Nephron (organoid): ENCODE results near the gene CDC42EP3.
A peak's percentile ranks its signal among the peaks of the same experiment; 100 is the strongest.

Experiments used
- H3K27ac Mint-ChIP-seq, 3 experiments: 2 replicates each; pipeline ENCODE4 v1.8.0; 2020; ENCODE audit warnings: mixed read lengths in 3 of 3, mild to moderate bottlenecking in 2 of 3, moderate library complexity in 1 of 3
- H3K27me3 Mint-ChIP-seq: 2 replicates; pipeline ENCODE4 v1.8.0; 2021; ENCODE audit warnings: low read depth, mild to moderate bottlenecking, moderate library complexity, mixed read lengths
- H3K36me3 Mint-ChIP-seq: 2 replicates; pipeline ENCODE4 v1.8.0; 2020; ENCODE audit warnings: low read depth, mixed read lengths
- H3K4me1 Mint-ChIP-seq: 2 replicates; pipeline ENCODE4 v1.8.0; 2020; ENCODE audit warnings: mixed read lengths
- H3K4me3 Mint-ChIP-seq, 3 experiments: 2 replicates each; pipeline ENCODE4 v1.8.0; 2020; ENCODE audit warnings: mild to moderate bottlenecking in 3 of 3, mixed read lengths in 3 of 3, moderate library complexity in 2 of 3
- H3K9me3 Mint-ChIP-seq: 2 replicates; pipeline ENCODE4 v1.8.0; 2020; ENCODE audit warnings: mixed read lengths
- CTCF ChIP-seq, 3 experiments: fragments of 200-600 bp; sonication (generic); IDR thresholded peaks; one replicate each; pipeline ENCODE4 v1.5.0; 2021; ENCODE audit warnings: antibody characterized with exemption in 3 of 3; ENCODE audit not compliant: unreplicated experiment in 3 of 3

The CDC42EP3 gene

DNA sequence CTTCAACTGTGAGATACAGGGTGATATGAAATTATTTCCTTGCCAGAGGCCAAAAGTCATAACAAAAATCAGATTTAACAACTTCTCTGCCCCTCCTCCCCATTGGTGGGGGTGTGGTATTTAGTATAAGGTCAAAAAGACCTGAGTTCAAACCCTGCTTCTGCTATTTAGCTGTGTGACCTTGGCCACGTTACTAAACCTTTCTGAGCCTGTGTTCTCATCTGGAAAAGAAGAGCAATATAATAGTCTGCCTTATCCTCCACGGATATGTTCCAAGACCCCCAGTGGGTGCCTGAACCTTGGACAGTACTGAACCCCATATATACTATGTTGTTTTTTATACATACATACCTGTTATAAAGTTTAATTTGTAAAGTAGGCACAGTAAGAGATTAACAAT, 3.7 kb downstream of the CDC42EP3 start:
- H3K27me3 Mint-ChIP-seq, result peaks cover 33% of the 10 kb centered on the region
- peaks cover 15% of the 10 kb centered on the region for H3K36me3 Mint-ChIP-seq
- peaks cover 46% of the 10 kb centered on the region for H3K4me1 Mint-ChIP-seq
- TF ChIP-seq CTCF (IDR thresholded peaks at IDR 0.05; ENCODE audit: unreplicated experiment in 3 of 3), result no peak
- no peak overlapping the region for H3K27ac Mint-ChIP-seq
- peak overlapping the region in 1 of 3 experiments; percentile 70 for H3K4me3 Mint-ChIP-seq
- H3K9me3 Mint-ChIP-seq, result no peaks in the 10 kb centered on the region

DNA sequence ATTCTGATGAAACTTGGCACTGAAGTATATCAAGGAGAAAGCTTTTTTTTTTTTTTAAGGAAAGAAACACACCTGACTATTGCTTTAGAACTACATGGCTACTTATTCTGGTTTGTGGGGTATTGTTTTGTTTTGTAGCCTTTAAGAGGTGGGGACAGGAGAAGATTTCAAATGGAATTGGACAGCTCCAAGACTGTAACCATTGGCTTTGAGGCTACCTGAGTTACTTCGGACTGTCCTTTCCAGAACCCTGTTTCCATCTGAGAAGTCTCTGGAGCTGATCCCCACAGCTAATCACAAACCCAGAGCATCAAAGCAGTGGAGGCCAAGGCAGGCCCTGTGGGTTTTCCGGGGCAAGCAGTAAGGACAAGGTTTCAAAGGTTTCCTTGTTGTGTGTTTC, 4.7 kb downstream of the CDC42EP3 start:
- Mint-ChIP-seq H3K4me3 (no peak overlapping the region), H3K27ac (no peak overlapping the region), H3K9me3 (no peaks in the 10 kb centered on the region), H3K4me1 (peaks cover 50% of the 10 kb centered on the region), H3K36me3 (peaks cover 19% of the 10 kb centered on the region), H3K27me3 (peaks cover 39% of the 10 kb centered on the region)
- TF ChIP-seq CTCF (IDR thresholded peaks at IDR 0.05; ENCODE audit: unreplicated experiment in 3 of 3), result no peak

DNA sequence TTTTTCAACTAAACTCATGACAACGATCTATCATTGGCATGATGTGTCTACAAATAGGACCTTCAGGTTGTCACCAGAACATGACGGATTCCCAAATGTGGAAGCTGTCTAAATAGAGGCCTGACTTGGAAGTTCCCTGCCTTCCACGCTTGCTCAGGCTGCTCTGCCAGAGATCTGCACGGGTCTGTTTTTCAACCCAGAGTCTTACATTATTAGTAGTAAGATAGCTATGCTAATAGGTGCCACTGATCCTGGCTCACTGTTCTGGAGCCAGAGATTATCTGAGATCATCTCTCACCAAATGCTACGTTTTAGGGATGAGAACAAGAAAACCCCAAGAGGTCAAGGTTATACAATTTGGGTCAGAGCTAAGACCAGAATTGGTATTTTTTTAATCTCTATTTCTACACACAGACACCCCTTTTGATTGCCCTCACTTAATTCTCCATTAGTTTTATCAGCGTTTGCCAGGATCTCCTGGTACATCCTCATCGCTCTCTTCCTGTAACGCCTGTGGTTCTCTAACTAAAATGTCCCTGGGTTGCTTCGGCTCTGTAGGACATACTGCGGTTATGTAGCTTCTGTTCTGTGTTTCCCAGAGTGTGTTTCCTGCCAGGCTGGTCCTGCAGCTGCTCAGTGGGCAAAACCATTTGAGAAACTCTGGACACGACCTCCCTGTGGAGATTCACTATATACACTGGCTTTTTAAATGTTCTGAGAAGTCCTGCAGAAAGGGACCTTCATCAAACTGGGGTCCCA, 5.7 kb downstream of the CDC42EP3 start:
- Mint-ChIP-seq H3K27me3 (peaks cover 35% of the 10 kb centered on the region), H3K4me1 (peaks cover 56% of the 10 kb centered on the region), H3K4me3 (peak overlapping the region in 1 of 3 experiments; percentile 13), H3K36me3 (peaks cover 24% of the 10 kb centered on the region), H3K27ac (peak overlapping the region in 1 of 3 experiments; percentile 24), H3K9me3 (no peaks in the 10 kb centered on the region)
- no peak for TF ChIP-seq CTCF (IDR thresholded peaks at IDR 0.05; ENCODE audit: unreplicated experiment in 3 of 3)

DNA sequence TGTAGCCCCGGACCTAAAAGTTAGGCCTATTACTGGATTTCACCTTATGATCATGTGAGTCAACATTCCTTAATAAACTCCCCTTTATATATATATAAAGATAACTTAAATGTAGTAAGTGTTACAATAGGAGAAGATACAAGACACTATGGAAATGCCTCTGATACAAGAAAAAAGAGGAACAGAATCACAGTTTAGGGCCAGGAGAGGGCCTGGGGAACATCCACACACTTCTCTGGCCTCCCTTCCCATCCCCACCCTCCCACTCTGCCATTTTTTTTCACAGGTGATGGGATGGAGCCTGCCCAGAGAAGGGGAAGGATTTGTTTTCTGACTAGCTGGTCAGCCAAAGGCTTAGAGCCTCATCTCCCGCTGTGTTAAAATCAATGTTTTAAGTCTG, 6.4 kb downstream of the CDC42EP3 start:
- H3K4me1 Mint-ChIP-seq, result peaks cover 52% of the 10 kb centered on the region
- peaks cover 27% of the 10 kb centered on the region for H3K27me3 Mint-ChIP-seq
- no peaks in the 10 kb centered on the region for H3K9me3 Mint-ChIP-seq
- H3K4me3 Mint-ChIP-seq, result no peak overlapping the region
- TF ChIP-seq CTCF (IDR thresholded peaks at IDR 0.05; ENCODE audit: unreplicated experiment in 3 of 3), result no peak
- H3K27ac Mint-ChIP-seq, result no peak overlapping the region
- peaks cover 24% of the 10 kb centered on the region for H3K36me3 Mint-ChIP-seq

GRCh38 chr2:37664231-37664643, 7.2 kb downstream of the CDC42EP3 start:
- TF ChIP-seq CTCF (IDR thresholded peaks at IDR 0.05; ENCODE audit: unreplicated experiment in 3 of 3), result no peak
- H3K4me3 Mint-ChIP-seq, result no peak overlapping the region
- H3K27ac Mint-ChIP-seq, result no peak overlapping the region
- H3K36me3 Mint-ChIP-seq, result peaks cover 24% of the 10 kb centered on the region
- H3K4me1 Mint-ChIP-seq, result peaks cover 52% of the 10 kb centered on the region
- peaks cover 19% of the 10 kb centered on the region for H3K27me3 Mint-ChIP-seq
- no peaks in the 10 kb centered on the region for H3K9me3 Mint-ChIP-seq

DNA sequence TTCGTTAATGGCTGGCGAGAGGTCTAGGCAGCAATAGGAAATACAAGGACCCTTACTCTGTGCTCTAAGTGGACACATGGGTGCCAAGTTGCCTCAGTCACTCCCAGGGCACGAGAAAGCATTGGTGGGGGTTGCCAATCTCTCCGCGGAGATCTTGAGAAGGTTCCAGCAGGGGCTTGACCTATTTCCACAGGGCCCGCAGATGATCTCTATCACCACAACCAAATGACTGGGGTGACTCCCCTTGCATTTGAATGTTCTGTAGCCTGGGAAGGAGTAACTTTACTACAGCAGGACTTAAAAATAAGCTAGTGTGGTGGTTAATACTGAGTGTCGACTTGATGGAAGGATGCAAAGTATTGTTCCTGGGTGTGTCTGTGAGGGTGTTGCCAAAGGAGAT, 8.1 kb downstream of the CDC42EP3 start:
- Mint-ChIP-seq H3K9me3 (no peaks in the 10 kb centered on the region), H3K27me3 (peaks cover 22% of the 10 kb centered on the region), H3K36me3 (peaks cover 32% of the 10 kb centered on the region), H3K27ac (no peak overlapping the region), H3K4me3 (no peak overlapping the region), H3K4me1 (peaks cover 54% of the 10 kb centered on the region)
- no peak for TF ChIP-seq CTCF (IDR thresholded peaks at IDR 0.05; ENCODE audit: unreplicated experiment in 3 of 3)
